ENCODE results near the gene LGALSL.

The LGALSL gene

DNA sequence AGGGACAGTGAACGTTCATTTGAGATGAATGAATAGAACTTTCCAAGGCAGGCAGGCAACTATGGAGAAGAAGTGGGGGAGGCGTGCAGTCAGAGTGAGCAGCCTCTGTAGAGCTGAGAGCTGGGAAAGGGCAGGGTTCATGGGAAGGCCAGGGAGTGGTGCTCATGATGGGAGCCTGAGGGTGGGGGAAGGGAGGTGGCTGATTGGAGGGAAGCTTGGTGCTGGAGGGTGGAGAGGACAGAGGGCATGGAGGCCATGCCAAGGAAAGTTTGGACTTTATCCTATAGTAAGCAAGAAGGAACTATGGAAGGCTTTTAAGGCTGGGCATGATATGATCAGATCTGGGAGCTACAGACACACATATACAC, 47.6 kb upstream of the LGALSL start:
- H3K4me3 ChIP-seq (ENCODE audit: insufficient read depth, low read length, poor library complexity, severe bottlenecking): no peak overlapping the region
- H3K79me2 ChIP-seq (ENCODE audit: insufficient read depth, low read length): no peaks in the 10 kb centered on the region
- H3K27me3 ChIP-seq (ENCODE audit: low read length): no peaks in the 10 kb centered on the region
- no peak overlapping the region for H3K9ac ChIP-seq (ENCODE audit: low read length)
- H3K4me2 ChIP-seq (ENCODE audit: low read depth, low read length, poor library complexity, severe bottlenecking): no peak overlapping the region
- no peaks in the 10 kb centered on the region for H3K36me3 ChIP-seq (ENCODE audit: low read length)
- H4K20me1 ChIP-seq (ENCODE audit: low read depth, low read length): no peaks in the 10 kb centered on the region
- no peaks in the 10 kb centered on the region for H3F3A ChIP-seq (ENCODE audit: insufficient read depth)
- H3K9me3 ChIP-seq (ENCODE audit: insufficient read depth, low read length): no peaks in the 10 kb centered on the region
- no peaks in the 10 kb centered on the region for H3K9me2 ChIP-seq (replicated peaks; ENCODE audit: insufficient read depth, low read length)
- no peak overlapping the region for H3K27ac ChIP-seq (ENCODE audit: low read depth, low read length)
- no peak for TF ChIP-seq EZH2phosphoT487 (conservative IDR thresholded peaks at IDR 0.05; ENCODE audit: low read length)
- TF ChIP-seq, protein P1, sequence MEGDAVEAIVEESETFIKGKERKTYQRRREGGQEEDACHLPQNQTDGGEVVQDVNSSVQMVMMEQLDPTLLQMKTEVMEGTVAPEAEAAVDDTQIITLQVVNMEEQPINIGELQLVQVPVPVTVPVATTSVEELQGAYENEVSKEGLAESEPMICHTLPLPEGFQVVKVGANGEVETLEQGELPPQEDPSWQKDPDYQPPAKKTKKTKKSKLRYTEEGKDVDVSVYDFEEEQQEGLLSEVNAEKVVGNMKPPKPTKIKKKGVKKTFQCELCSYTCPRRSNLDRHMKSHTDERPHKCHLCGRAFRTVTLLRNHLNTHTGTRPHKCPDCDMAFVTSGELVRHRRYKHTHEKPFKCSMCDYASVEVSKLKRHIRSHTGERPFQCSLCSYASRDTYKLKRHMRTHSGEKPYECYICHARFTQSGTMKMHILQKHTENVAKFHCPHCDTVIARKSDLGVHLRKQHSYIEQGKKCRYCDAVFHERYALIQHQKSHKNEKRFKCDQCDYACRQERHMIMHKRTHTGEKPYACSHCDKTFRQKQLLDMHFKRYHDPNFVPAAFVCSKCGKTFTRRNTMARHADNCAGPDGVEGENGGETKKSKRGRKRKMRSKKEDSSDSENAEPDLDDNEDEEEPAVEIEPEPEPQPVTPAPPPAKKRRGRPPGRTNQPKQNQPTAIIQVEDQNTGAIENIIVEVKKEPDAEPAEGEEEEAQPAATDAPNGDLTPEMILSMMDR (IDR thresholded peaks at IDR 0.05; ENCODE audit: insufficient read depth, low read length, poor library complexity, severe bottlenecking): no peak
- no peak overlapping the region for H2AFZ ChIP-seq (ENCODE audit: low read depth, low read length, severe bottlenecking)

DNA sequence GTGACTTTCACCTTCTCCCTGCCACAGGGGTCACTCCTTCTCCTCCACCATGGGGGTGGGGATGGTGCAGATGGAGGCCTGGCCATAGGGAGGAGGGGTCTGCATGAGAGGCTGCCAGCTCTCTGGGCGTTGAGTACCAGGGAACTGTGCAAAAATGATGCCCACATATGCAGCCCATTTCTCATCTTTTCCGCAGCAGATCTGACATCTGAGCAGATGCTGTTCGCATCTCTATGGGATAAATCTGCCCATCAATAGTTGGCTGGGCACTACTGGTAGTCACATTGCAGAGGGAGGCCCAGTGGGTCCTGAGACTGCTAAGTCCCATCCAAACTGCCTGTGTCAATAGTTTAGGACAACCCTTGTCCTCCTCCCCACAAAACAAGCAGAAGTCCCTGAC, 45.9 kb upstream of the LGALSL start:
- Histone ChIP-seq H3F3A (ENCODE audit: insufficient read depth) (no peaks in the 10 kb centered on the region), H3K4me2 (ENCODE audit: low read depth, low read length, poor library complexity, severe bottlenecking) (no peak overlapping the region), H3K9me3 (ENCODE audit: insufficient read depth, low read length) (no peaks in the 10 kb centered on the region), H4K20me1 (ENCODE audit: low read depth, low read length) (no peaks in the 10 kb centered on the region), H3K9ac (ENCODE audit: low read length) (no peak overlapping the region), H3K79me2 (ENCODE audit: insufficient read depth, low read length) (no peaks in the 10 kb centered on the region), H3K27ac (ENCODE audit: low read depth, low read length) (no peak overlapping the region), H2AFZ (ENCODE audit: low read depth, low read length, severe bottlenecking) (no peak overlapping the region), H3K9me2 (replicated peaks; ENCODE audit: insufficient read depth, low read length) (no peaks in the 10 kb centered on the region), H3K36me3 (ENCODE audit: low read length) (no peaks in the 10 kb centered on the region), H3K4me3 (ENCODE audit: insufficient read depth, low read length, poor library complexity, severe bottlenecking) (no peak overlapping the region), H3K27me3 (ENCODE audit: low read length) (no peaks in the 10 kb centered on the region)
- TF ChIP-seq, protein P1 (IDR thresholded peaks at IDR 0.05; ENCODE audit: insufficient read depth, low read length, poor library complexity, severe bottlenecking): no peak
- TF ChIP-seq EZH2phosphoT487 (conservative IDR thresholded peaks at IDR 0.05; ENCODE audit: low read length): no peak

DNA sequence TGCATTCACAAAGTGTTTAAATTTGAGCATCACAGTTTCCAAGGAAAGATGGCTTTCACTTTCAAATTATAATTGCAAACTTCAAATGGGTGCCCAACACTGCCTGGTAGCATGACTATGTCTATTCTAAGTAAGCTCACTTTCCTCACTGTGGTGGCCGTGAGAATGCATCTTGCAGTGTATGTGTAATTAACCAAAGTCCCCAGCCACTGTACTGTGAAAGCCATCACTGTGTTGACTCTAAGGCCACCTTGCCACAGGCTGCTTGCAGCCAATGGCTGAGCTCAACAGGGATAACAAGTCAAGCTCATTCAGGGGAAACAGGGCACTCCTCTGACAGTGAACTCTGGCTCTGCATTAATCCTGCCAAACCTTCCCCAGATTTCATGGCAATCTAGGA, 43.3 kb upstream of the LGALSL start:
- Histone ChIP-seq H3K36me3 (ENCODE audit: low read length) (no peaks in the 10 kb centered on the region), H3K4me3 (ENCODE audit: insufficient read depth, low read length, poor library complexity, severe bottlenecking) (no peak overlapping the region), H3K4me2 (ENCODE audit: low read depth, low read length, poor library complexity, severe bottlenecking) (no peak overlapping the region), H3F3A (ENCODE audit: insufficient read depth) (no peaks in the 10 kb centered on the region), H3K79me2 (ENCODE audit: insufficient read depth, low read length) (no peaks in the 10 kb centered on the region), H3K9me2 (replicated peaks; ENCODE audit: insufficient read depth, low read length) (no peaks in the 10 kb centered on the region), H3K27ac (ENCODE audit: low read depth, low read length) (no peak overlapping the region), H3K9ac (ENCODE audit: low read length) (no peak overlapping the region), H2AFZ (ENCODE audit: low read depth, low read length, severe bottlenecking) (no peak overlapping the region), H3K9me3 (ENCODE audit: insufficient read depth, low read length) (no peaks in the 10 kb centered on the region), H4K20me1 (ENCODE audit: low read depth, low read length) (no peaks in the 10 kb centered on the region), H3K27me3 (ENCODE audit: low read length) (no peaks in the 10 kb centered on the region)
- TF ChIP-seq, protein P1 (IDR thresholded peaks at IDR 0.05; ENCODE audit: insufficient read depth, low read length, poor library complexity, severe bottlenecking): no peak
- no peak for TF ChIP-seq EZH2phosphoT487 (conservative IDR thresholded peaks at IDR 0.05; ENCODE audit: low read length)

DNA sequence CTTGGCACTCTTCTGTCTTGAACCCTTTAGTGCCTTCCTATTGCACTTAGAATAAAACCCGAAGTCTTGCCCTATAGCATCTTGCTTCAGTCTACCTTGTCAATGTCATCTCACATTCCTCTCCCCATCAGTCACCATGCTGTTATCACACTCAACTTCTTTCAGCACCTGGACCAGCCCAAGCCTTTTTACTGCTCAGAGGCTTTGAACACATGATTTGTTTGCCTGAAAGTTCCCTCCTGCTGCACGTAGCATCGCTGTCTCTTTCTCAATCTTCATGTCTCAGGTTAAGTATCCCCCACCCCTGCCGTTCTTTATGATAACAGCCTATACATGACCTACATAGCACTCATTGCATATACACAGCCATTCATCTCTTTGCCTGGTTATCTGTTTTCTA, 41.3 kb upstream of the LGALSL start:
- Histone ChIP-seq H3K4me2 (ENCODE audit: low read depth, low read length, poor library complexity, severe bottlenecking) (no peak overlapping the region), H2AFZ (ENCODE audit: low read depth, low read length, severe bottlenecking) (no peak overlapping the region), H3K27ac (ENCODE audit: low read depth, low read length) (no peak overlapping the region), H3K9ac (ENCODE audit: low read length) (no peak overlapping the region), H3K4me3 (ENCODE audit: insufficient read depth, low read length, poor library complexity, severe bottlenecking) (no peak overlapping the region), H3K79me2 (ENCODE audit: insufficient read depth, low read length) (no peaks in the 10 kb centered on the region), H3K27me3 (ENCODE audit: low read length) (no peaks in the 10 kb centered on the region), H3K9me3 (ENCODE audit: insufficient read depth, low read length) (no peaks in the 10 kb centered on the region), H3K9me2 (replicated peaks; ENCODE audit: insufficient read depth, low read length) (no peaks in the 10 kb centered on the region), H3K36me3 (ENCODE audit: low read length) (no peaks in the 10 kb centered on the region), H4K20me1 (ENCODE audit: low read depth, low read length) (no peaks in the 10 kb centered on the region), H3F3A (ENCODE audit: insufficient read depth) (no peaks in the 10 kb centered on the region)
- no peak for TF ChIP-seq EZH2phosphoT487 (conservative IDR thresholded peaks at IDR 0.05; ENCODE audit: low read length)
- TF ChIP-seq, protein P1 (IDR thresholded peaks at IDR 0.05; ENCODE audit: insufficient read depth, low read length, poor library complexity, severe bottlenecking): no peak
